SK-N-SH (cell line): ENCODE measurements around the gene PRKACG.

ENCODE experiments used
- RAD21 ChIP-seq: IDR thresholded peaks from 2 replicates; pipeline ENCODE4 v1.6.1; 2012; ENCODE audit warnings: mild to moderate bottlenecking, low read length
- RCOR1 ChIP-seq: fragments of 150-350 bp; IDR thresholded peaks from 2 replicates; pipeline ENCODE4 v1.6.1; 2017; ENCODE audit warnings: antibody characterized with exemption, low read length
- SMC3 ChIP-seq: IDR thresholded peaks from 2 replicates; pipeline ENCODE4 v1.6.1; 2012; ENCODE audit warnings: low read depth, low read length, improper control_type of control experiment
- TF ChIP-seq, protein P1 (sequence below): fragments of 200-600 bp; sonication (generic); IDR thresholded peaks from 2 replicates; pipeline ENCODE4 v1.6.1; 2017; ENCODE audit warnings: antibody characterized with exemption, mild to moderate bottlenecking, moderate library complexity
- TF ChIP-seq, protein P2 (sequence below): IDR thresholded peaks from 2 replicates; pipeline ENCODE4 v1.6.1; 2012; ENCODE audit warnings: mild to moderate bottlenecking, low read depth, low read length, moderate library complexity

DNA sequence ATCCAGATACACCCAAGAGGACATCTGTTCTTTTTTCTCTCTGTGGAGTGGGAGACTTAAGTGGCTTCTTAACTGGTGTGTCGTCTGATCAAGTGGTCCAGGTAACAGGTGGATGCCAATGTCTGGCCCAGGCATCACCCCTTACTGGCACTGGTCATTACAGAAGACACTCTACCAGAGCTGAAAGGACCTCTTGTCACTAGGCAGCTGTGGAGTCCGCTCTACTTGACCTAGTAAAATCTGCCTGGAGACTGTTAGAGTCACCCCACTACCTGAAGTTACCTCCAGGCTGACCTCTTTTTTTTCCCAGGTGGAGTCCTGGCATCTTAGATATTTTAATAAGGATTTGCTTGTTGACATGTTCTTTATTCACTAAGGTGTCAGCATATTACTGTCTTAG, 44.2 kb upstream of the PRKACG start:
- TF ChIP-seq, protein P1, sequence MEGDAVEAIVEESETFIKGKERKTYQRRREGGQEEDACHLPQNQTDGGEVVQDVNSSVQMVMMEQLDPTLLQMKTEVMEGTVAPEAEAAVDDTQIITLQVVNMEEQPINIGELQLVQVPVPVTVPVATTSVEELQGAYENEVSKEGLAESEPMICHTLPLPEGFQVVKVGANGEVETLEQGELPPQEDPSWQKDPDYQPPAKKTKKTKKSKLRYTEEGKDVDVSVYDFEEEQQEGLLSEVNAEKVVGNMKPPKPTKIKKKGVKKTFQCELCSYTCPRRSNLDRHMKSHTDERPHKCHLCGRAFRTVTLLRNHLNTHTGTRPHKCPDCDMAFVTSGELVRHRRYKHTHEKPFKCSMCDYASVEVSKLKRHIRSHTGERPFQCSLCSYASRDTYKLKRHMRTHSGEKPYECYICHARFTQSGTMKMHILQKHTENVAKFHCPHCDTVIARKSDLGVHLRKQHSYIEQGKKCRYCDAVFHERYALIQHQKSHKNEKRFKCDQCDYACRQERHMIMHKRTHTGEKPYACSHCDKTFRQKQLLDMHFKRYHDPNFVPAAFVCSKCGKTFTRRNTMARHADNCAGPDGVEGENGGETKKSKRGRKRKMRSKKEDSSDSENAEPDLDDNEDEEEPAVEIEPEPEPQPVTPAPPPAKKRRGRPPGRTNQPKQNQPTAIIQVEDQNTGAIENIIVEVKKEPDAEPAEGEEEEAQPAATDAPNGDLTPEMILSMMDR = no peak
- TF ChIP-seq RCOR1 (no peak), SMC3 (no peak), RAD21 (no peak)
- TF ChIP-seq, protein P2, sequence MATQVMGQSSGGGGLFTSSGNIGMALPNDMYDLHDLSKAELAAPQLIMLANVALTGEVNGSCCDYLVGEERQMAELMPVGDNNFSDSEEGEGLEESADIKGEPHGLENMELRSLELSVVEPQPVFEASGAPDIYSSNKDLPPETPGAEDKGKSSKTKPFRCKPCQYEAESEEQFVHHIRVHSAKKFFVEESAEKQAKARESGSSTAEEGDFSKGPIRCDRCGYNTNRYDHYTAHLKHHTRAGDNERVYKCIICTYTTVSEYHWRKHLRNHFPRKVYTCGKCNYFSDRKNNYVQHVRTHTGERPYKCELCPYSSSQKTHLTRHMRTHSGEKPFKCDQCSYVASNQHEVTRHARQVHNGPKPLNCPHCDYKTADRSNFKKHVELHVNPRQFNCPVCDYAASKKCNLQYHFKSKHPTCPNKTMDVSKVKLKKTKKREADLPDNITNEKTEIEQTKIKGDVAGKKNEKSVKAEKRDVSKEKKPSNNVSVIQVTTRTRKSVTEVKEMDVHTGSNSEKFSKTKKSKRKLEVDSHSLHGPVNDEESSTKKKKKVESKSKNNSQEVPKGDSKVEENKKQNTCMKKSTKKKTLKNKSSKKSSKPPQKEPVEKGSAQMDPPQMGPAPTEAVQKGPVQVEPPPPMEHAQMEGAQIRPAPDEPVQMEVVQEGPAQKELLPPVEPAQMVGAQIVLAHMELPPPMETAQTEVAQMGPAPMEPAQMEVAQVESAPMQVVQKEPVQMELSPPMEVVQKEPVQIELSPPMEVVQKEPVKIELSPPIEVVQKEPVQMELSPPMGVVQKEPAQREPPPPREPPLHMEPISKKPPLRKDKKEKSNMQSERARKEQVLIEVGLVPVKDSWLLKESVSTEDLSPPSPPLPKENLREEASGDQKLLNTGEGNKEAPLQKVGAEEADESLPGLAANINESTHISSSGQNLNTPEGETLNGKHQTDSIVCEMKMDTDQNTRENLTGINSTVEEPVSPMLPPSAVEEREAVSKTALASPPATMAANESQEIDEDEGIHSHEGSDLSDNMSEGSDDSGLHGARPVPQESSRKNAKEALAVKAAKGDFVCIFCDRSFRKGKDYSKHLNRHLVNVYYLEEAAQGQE = no peak
